G401.6 (cell line): Measurements from ENCODE around the gene SIRPB1.
"Not testable (repeated sequence)": the region's sequence is repeated elsewhere in the genome, so short reads cannot be mapped to it uniquely, and the experiment has no call there.

Experiments used
- FAIRE-seq: peaks from 2 replicates; lab custom pipeline; 2012; peaks lifted over from hg19 to GRCh38; lab: Jason Lieb, UNC

SIRPB1 gene

GRCh38 chr20:1636621-1637020, 16.8 kb upstream of the SIRPB1 start:
- no peak for FAIRE-seq

- FAIRE-seq = no peak
Observed at GRCh38 chr20:1635291-1635979, 15.6 kb upstream of the SIRPB1 start.

- no peak for FAIRE-seq
Observed at GRCh38 chr20:1633535-1633934, 13.7 kb upstream of the SIRPB1 start.

GRCh38 chr20:1632178-1632577, 12.4 kb upstream of the SIRPB1 start:
- FAIRE-seq = no peak

GRCh38 chr20:1631309-1632151, 11.7 kb upstream of the SIRPB1 start:
- no peak for FAIRE-seq

GRCh38 chr20:1630186-1630585, 10.4 kb upstream of the SIRPB1 start:
- no peak for FAIRE-seq

- FAIRE-seq = no peak
Observed at GRCh38 chr20:1629321-1629720, 9.5 kb upstream of the SIRPB1 start.

GRCh38 chr20:1628621-1629020, 8.8 kb upstream of the SIRPB1 start:
- FAIRE-seq = no peak

GRCh38 chr20:1627200-1627550, 7.4 kb upstream of the SIRPB1 start:
- FAIRE-seq = no peak

GRCh38 chr20:1626528-1627199, 6.9 kb upstream of the SIRPB1 start:
- FAIRE-seq = no peak

- FAIRE-seq = no peak
Observed at GRCh38 chr20:1625083-1625690, 5.4 kb upstream of the SIRPB1 start.

GRCh38 chr20:1623501-1624205, 3.8 kb upstream of the SIRPB1 start:
- FAIRE-seq = no peak

- FAIRE-seq = no peak
Observed at GRCh38 chr20:1622450-1622849, 2.6 kb upstream of the SIRPB1 start.

- no peak for FAIRE-seq
Observed at GRCh38 chr20:1621316-1621715, 1.5 kb upstream of the SIRPB1 start.

- no peak for FAIRE-seq
Observed at GRCh38 chr20:1618954-1619540, 762 bp downstream of the SIRPB1 start.

GRCh38 chr20:1618479-1618878, 1.3 kb downstream of the SIRPB1 start:
- no peak for FAIRE-seq

GRCh38 chr20:1616858-1617434, 2.9 kb downstream of the SIRPB1 start:
- no peak for FAIRE-seq

GRCh38 chr20:1610404-1610803, 9.4 kb downstream of the SIRPB1 start:
- not testable (repeated sequence) for FAIRE-seq

GRCh38 chr20:1608678-1609347, 11.0 kb downstream of the SIRPB1 start:
- FAIRE-seq = not testable (repeated sequence)

- no peak for FAIRE-seq
Observed at GRCh38 chr20:1600736-1601135, 19.1 kb downstream of the SIRPB1 start.

- no peak for FAIRE-seq
Observed at GRCh38 chr20:1595333-1595732, 24.5 kb downstream of the SIRPB1 start.
